CD4-positive, alpha-beta T cell treated with Interleukin-21 for 1 hour (primary cell): ENCODE results near the gene PNPLA1.
A peak's percentile ranks its signal among the peaks of the same experiment; 100 is the strongest.

ENCODE experiments used
- DNase-seq: peaks from one replicate; pipeline ENCODE4 v3.0.0-alpha.2; 2020

PNPLA1 gene

DNA sequence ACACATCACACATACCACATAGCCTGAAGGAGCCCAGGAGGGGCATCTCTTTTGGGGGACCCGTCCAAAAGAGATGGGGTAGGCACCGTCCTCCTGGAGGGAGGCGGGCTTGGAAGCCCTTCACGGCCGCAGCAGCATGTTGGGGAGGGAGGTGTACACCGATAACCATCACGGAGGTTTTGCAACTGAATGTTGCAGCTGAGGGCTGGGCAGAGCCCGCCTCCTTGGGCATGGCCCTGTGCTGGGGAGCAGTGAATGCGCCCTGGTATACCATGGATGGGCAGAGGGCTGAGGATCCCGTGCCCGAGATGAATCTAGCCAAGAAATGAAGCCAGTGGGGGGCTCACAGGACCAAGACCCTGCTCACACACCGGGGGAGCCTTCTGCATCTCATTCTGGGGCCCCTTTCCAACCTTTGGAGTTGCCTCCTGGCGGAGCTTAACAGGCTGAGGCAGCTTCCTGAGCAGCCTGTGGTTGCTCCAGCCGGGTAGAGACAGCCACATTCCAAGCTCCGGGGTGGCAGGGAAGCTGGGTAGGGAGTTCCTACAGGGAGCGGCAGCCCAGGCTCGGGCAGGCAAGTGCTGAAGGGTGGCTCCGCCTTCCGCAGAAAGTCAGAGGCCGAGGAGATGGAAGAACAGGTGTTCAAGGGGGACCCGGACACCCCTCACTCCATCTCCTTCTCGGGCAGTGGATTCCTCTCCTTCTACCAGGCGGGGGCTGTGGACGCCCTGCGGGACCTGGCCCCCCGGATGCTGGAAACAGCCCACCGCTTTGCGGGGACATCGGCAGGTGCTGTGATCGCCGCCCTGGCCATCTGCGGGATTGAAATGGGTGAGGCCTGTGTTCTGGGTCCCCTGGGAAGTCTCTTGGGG is at the start of gene PNPLA1:
TSS of gene PNPLA1 (plus strand) at position 227 of the 872 bp plus-strand sequence. CDS start at position 627, 400 bp downstream.
- DNase-seq, result no peak

DNA sequence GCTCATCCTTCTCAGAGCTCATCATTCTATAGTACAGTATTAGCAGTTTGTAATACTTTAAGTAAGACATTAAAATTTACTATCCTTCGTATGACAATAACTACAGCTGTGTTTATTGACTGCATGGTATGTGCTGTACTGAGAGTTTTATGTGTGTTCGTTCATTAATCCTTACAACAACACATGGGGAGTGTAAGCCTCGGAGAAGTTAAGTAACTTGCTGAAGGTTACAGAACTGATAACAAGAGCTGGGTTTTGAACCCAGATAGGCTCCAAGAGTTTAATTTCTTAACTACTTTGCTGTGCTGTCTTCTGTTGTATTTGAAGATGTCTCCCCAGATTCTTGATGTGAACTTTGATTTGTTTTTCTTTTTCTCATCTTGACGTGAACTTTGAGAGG is 49.6 kb upstream of the PNPLA1 start:
- no peak for DNase-seq

GRCh38 chr6:36221674-36222073 is 48.2 kb upstream of the PNPLA1 start:
- no peak for DNase-seq

DNA sequence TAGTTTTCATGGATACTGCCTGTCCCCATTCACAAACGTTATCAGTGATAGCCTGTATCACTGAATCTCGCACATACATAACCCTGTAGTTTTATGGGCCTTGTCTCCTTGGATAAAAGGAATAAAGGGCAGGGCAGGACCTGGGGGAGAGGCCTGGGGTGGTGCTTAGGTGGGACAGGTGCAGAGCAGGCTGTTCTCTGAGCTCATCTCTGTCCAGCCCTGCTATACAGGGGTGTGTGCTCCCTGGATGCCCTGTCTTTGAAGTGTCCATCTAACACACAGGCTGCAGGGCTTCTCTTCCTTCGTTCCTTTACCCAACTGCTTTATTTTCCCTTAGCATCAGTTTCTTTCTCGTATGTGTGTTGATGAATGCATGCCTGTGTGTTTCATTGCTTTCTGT is 46.9 kb upstream of the PNPLA1 start:
- DNase-seq, result no peak

GRCh38 chr6:36223706-36224105 is 46.2 kb upstream of the PNPLA1 start:
- no peak for DNase-seq

- DNase-seq, result no peak
Measured at GRCh38 chr6:36224918-36225461, 44.9 kb upstream of the PNPLA1 start.

GRCh38 chr6:36226438-36227047 is 43.3 kb upstream of the PNPLA1 start:
- no peak for DNase-seq

GRCh38 chr6:36227379-36228228 is 42.3 kb upstream of the PNPLA1 start:
- DNase-seq, result no peak

GRCh38 chr6:36229223-36229622 is 40.6 kb upstream of the PNPLA1 start:
- DNase-seq, result no peak

GRCh38 chr6:36230371-36230770 is 39.5 kb upstream of the PNPLA1 start:
- no peak for DNase-seq

GRCh38 chr6:36232172-36232571 is 37.7 kb upstream of the PNPLA1 start:
- DNase-seq, result no peak

DNA sequence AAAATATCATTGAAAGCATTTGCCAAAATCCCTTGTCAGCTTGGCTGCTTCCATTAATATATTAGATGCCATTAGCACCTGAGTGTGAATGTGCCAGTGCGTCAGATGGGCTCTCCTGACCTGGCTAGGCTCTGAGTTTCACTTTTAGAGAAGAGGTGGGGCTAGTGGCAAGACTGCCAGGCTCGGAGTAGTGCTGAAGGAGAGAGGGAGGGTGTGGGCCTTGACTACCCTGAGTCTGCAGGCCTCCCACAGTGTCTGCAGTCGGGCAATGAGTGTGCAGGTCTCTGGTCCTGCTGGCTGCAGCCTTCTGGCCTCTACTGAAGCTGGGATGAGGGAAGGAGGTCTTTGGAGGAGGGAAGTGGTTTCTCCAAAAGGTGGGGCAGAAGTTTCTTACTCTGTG is 34.6 kb upstream of the PNPLA1 start:
- DNase-seq, result no peak

DNA sequence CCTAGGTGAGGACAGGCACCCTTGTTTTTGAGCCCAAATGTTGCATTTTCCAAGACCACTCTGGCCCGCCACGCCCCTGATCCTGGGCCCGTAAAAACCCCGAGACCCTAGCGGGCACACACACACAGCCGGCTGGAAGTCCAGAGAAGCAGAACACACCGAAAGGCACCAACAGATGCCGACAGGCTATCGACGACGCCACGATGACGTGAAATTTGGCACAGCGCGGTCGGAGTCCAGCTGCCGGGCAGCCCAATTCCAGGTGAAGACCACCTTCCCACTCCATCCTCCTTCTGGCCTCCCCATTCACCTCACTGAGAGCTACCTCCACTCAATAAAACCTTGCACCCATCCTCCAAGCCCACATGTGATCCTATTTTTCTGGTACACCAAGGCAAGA is 34.0 kb upstream of the PNPLA1 start:
- no peak for DNase-seq

DNA sequence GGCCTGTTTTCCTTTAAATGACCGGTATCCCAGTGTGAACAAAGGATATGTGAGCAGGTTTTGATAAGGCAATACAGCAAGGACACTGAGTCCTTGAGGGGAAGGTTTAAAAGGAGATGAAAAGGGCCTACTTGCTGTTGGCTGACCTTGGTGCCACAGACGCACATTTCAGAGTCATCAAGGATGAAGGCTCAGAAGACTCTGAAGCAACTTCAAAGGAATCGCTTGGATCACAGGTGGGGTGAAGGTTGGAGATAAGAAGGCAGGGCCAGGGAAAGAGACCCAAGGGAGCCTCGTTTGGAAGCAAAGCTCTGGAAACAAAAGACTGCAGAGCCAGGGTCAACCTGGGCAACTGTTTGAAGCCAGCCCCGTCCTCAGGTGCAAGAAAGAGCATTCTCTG is 30.1 kb upstream of the PNPLA1 start:
- no peak for DNase-seq

DNA sequence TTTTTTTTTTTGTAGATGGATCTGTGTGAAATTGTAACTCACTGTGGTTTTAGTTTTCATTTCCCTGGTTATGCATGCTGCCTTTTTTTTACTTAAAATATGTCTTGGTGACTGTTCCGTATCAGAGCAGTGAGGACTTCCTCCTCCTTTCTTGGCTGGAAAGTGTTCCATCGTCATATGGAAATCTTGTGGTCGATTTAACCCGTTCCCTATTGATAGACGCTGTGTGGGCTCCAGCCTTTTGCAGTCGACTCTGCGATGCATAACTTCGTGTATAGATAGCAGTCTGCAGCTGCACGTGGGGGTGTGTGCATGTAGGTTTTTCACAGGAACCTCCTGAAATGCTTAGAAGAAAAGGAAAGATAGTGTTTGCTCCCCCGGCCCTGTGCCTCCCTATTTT is 28.1 kb upstream of the PNPLA1 start:
- no peak for DNase-seq

DNA sequence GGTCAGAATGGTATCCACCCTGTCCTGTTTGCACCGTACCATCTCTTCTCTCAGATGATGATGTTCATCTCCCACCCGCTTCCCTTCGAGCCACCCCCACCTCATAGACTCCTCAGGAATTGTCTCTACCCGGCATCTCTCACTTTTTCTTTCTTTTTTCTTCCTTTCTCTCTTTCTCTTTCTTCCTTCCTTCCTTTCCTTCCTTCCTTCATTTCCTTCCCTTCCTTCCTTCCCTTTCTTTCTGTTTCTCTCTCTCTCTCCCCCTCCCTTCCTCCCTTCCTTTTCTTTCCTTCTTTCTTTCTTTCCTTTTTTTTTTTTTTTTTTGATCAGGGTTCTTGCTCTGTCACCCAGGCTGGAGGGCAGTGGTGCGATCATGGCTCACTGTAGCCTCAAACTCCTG is 27.7 kb upstream of the PNPLA1 start:
- no peak for DNase-seq

GRCh38 chr6:36242626-36243025 is 27.2 kb upstream of the PNPLA1 start:
- no peak for DNase-seq

DNA sequence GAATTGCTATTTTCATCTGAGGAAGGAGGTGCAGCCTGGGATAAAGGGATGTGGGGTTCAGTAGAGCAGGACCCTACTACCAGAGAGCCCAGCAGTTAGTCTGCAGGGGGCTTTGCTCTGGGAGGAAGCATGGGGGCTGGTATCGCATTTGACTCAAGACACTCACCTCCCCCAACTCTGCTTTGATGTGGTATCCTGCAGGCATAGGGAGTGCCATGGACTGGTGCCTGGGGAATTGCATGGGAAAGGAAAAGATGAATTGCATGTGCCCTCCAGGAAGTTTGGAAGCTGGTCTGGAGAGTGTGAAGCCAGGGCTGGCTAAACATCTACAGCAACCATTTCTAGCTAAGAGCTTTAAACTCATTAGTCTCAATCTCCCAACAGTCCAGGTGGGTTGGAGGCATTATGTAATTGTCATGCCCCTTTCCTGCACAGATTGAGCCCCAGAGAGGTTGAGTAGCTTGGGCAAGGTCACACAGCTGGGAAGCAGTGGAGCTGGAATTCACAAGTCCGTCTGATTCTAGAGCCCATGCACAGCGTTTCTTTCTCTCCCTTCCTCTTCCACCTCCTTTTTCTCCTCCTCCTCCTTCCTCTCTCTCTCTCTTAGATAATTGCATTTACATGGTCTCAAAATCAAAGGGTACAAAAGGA is 26.2 kb upstream of the PNPLA1 start:
- DNase-seq, result no peak

GRCh38 chr6:36244641-36245280 is 25.1 kb upstream of the PNPLA1 start:
- DNase-seq, result no peak

DNA sequence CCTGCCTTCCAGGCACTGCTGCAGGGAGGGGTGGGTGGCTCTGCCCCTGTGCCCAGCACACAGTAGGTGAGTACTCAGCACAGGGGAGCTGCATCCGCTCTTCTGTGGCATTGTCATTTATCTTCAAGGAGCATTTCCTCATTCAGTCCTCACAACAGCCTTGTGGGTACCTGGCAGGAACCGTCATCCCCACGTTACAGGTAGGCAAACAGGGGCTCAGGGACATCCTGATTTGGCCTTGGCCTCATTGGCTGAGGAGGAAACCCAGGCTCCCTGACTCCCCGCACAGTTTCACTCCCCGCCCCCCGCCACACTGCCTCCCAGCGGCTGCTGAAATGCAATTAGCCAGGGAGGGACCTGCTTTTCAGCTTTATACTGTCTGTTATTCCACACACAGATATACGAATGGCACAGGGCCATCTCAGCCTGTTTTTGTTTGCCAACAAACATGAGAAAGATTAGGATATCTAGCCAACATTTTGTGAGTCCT is 24.2 kb upstream of the PNPLA1 start:
- DNase-seq, result peak; percentile 10

DNA sequence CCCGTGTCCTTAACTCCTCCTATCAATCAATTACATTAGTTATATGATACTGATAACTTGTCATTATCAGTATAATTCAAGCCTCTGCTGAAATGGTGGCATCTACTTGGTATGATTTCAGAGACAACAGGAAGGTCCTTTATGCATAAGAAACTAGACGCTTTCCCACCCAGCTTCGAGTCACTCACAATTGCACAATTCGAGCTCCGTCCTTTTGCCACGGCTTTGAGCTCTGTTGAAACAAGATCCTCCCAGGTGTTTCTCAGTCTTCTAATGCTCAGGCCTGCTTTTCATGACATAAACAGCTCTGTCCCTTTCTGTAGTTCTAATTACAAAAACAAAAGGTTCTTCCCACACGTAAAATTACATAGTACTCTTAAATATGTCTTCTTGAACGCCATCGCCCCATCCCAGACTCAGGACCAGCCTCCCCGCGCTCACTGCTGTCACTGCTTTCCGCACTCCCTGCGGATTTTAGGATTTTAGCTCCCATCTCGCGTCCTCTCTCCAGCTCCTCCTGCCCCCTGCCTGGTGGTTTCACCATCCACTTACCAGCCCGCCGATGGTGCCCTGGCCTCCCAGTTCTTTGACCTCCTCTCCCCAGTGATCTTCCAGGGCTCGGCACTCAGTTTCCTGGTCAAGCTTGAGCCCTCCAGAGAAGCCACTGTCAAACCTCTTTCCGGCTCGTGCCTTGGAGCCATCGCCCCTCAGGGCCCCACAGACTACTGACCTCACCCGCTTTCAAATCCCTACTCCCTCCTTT is 23.2 kb upstream of the PNPLA1 start:
- no peak for DNase-seq
